CD14-positive monocyte (primary cell): ENCODE measurements around the gene SLC7A5. TPM values are rescaled to one million over a fixed set of nuclear protein-coding genes. Genes with fewer than 3 reads are reported as not detected.

Source experiments
- DNase-seq, 3 donors: peaks; one replicate each; pipeline ENCODE4 v3.0.0-alpha.2; 2011 to 2022
- H2AFZ ChIP-seq: 2 replicates; pipeline ENCODE4 v1.6.0; 2012; ENCODE audit warnings: mild to moderate bottlenecking, low read depth, low read length, inconsistent platforms; ENCODE audit not compliant: insufficient read depth, poor library complexity, severe bottlenecking
- H3K27ac ChIP-seq, 2 donors: 1 replicate in 1 of 2; 2 replicates in 1 of 2; pipeline ENCODE4 v1.5.1; 2012 to 2013; ENCODE audit warnings: low read length in 2 of 2, control low read depth in 1 of 2, inconsistent platforms in 1 of 2, low read depth in 1 of 2, mild to moderate bottlenecking in 1 of 2
- H3K27me3 ChIP-seq, 2 donors: one replicate each; pipeline versions ENCODE4 v1.6.0 to v1.6.1; 2011 to 2013; ENCODE audit warnings: low read length in 2 of 2; ENCODE audit not compliant: control insufficient read depth in 2 of 2, insufficient read depth in 2 of 2
- H3K36me3 ChIP-seq, 2 donors: replicated peaks in 1 of 2; 1 replicate in 1 of 2; 2 replicates in 1 of 2; pipeline versions ENCODE4 v1.5.1 to v1.6.1; 2012 to 2013; ENCODE audit warnings: low read length in 2 of 2, control low read depth in 1 of 2, inconsistent platforms in 1 of 2, mild to moderate bottlenecking in 1 of 2; ENCODE audit not compliant: insufficient read depth in 2 of 2, control insufficient read depth in 1 of 2
- H3K4me1 ChIP-seq, 2 donors: 1 replicate in 1 of 2; 2 replicates in 1 of 2; pipeline versions ENCODE4 v1.5.1 to v1.6.1; 2012 to 2013; ENCODE audit warnings: low read length in 2 of 2, control low read depth in 1 of 2, inconsistent platforms in 1 of 2, mild to moderate bottlenecking in 1 of 2, moderate library complexity in 1 of 2; ENCODE audit not compliant: insufficient read depth in 2 of 2, control insufficient read depth in 1 of 2
- H3K4me2 ChIP-seq: replicated peaks from 2 replicates; pipeline ENCODE3; 2012; ENCODE audit warnings: low read length, moderate library complexity, mild to moderate bottlenecking; ENCODE audit not compliant: poor library complexity, severe bottlenecking; ENCODE audit errors: extremely low read depth
- H3K4me3 ChIP-seq, 3 experiments: fragments of 200-600 bp in 1 of 3; sonication (generic) in 1 of 3; replicated peaks in 1 of 3; 1 replicate in 2 of 3; 2 replicates in 1 of 3; pipeline ENCODE4 v1.5.1; 2011 to 2013; ENCODE audit warnings: low read length in 3 of 3, mild to moderate bottlenecking in 3 of 3, control low read depth in 2 of 3, low read depth in 2 of 3, inconsistent platforms in 1 of 3, moderate library complexity in 1 of 3
- H3K79me2 ChIP-seq: 2 replicates; pipeline ENCODE4 v1.6.0; 2012; ENCODE audit warnings: mild to moderate bottlenecking, control low read depth, inconsistent platforms, low read length, moderate library complexity; ENCODE audit not compliant: insufficient read depth
- H3K9ac ChIP-seq: 2 replicates; pipeline ENCODE4 v1.6.0; 2017; ENCODE audit warnings: low read length, mild to moderate bottlenecking; ENCODE audit not compliant: insufficient read depth, poor library complexity, severe bottlenecking
- H3K9me3 ChIP-seq, 2 donors: replicated peaks in 1 of 2; 1 replicate in 1 of 2; 2 replicates in 1 of 2; pipeline versions ENCODE4 v1.5.1 to v1.6.1; 2012 to 2013; ENCODE audit warnings: low read length in 2 of 2, control low read depth in 1 of 2; ENCODE audit not compliant: control insufficient read depth in 1 of 2, insufficient read depth in 1 of 2
- H4K20me1 ChIP-seq: 2 replicates; pipeline ENCODE4 v1.6.0; 2012; ENCODE audit warnings: mild to moderate bottlenecking, low read length, control low read depth, moderate library complexity; ENCODE audit not compliant: insufficient read depth
- H3K27ac Mint-ChIP-seq, 7 donors: one replicate each; pipeline ENCODE4 v1.8.0; 2020; ENCODE audit warnings: mild to moderate bottlenecking in 7 of 7, mixed read lengths in 7 of 7, moderate library complexity in 6 of 7, inconsistent platforms in 2 of 7
- H3K27me3 Mint-ChIP-seq, 3 donors: one replicate each; pipeline ENCODE4 v1.8.0; 2021 to 2022; ENCODE audit warnings: low read depth in 3 of 3, mild to moderate bottlenecking in 3 of 3, mixed read lengths in 3 of 3, moderate library complexity in 3 of 3, inconsistent platforms in 1 of 3
- H3K36me3 Mint-ChIP-seq, 2 donors: one replicate each; pipeline ENCODE4 v1.8.0; 2020; ENCODE audit warnings: mixed read lengths in 2 of 2, inconsistent platforms in 1 of 2, mild to moderate bottlenecking in 1 of 2
- H3K4me1 Mint-ChIP-seq: one replicate; pipeline ENCODE4 v1.8.0; 2020; ENCODE audit warnings: mild to moderate bottlenecking, mixed read lengths
- H3K4me3 Mint-ChIP-seq, 2 donors: one replicate each; pipeline ENCODE4 v1.8.0; 2020; ENCODE audit warnings: mild to moderate bottlenecking in 2 of 2, mixed read lengths in 2 of 2, moderate library complexity in 1 of 2
- H3K9me3 Mint-ChIP-seq, 7 donors: one replicate each; pipeline ENCODE4 v1.8.0; 2020 to 2022; ENCODE audit warnings: mixed read lengths in 7 of 7, mild to moderate bottlenecking in 6 of 7, moderate library complexity in 6 of 7, inconsistent platforms in 2 of 7
- CTCF ChIP-seq: fragments of 200-600 bp; IDR thresholded peaks from one replicate; pipeline ENCODE4 v1.8.0; 2022; ENCODE audit warnings: antibody characterized with exemption, mild to moderate bottlenecking
- WGBS: methylation state at CpG from one replicate; pipeline ENCODE4 v1.1.5; 2013; ENCODE audit warnings: missing lambda C conversion rate; ENCODE audit not compliant: insufficient coverage; 5-methylcytosine and 5-hydroxymethylcytosine counted together
- intact Hi-C, 2 donors: fragments of 100-400 bp; cut with micrococcal nuclease; formaldehyde crosslinking; loops; one replicate each; pipeline versions ENCODE4 v1.15.0 to v1.15.1; 2023
- polyA plus RNA-seq, 3 donors: library from polyadenylated mRNA; depleted of rRNA in 1 of 3; unstranded in 2 of 3; stranded (reverse) in 1 of 3; fragments of 300-500 nt in 2 of 3; fragments of >200 nt in 1 of 3; fragmentation: Illumina TruSeq in 2 of 3; gene quantifications; 1 replicate in 2 of 3; 2 replicates in 1 of 3; pipeline ENCODE4 v1.2.3, GENCODE V29; 2012 to 2021

Gene SLC7A5
- polyA plus RNA-seq, 3 donors = 0.40 to 5.8 (median 1.1) TPM

GRCh38 chr16:87816507-87817100 is 52.7 kb downstream of the SLC7A5 start:
- 0% methylated on average over 10 of the region's 11 CpGs for WGBS
- no peak overlapping the region for H3K27ac Mint-ChIP-seq

GRCh38 chr16:87815567-87815966 is 53.7 kb downstream of the SLC7A5 start:
- Histone ChIP-seq H3K36me3 (no peaks in the 10 kb centered on the region), H3K4me1 (peaks cover 10 to 14% of the 10 kb centered on the region in 2 donors), H4K20me1 (no peaks in the 10 kb centered on the region), H3K27me3 (no peaks in the 10 kb centered on the region), H3K79me2 (no peaks in the 10 kb centered on the region), H3K4me3 (no peak overlapping the region), H3K4me2 (no peak overlapping the region), H3K9me3 (peaks cover 28 to 35% of the 10 kb centered on the region in 2 donors), H3K27ac (no peak overlapping the region), H2AFZ (no peak overlapping the region), H3K9ac (no peak overlapping the region)
- Mint-ChIP-seq H3K27me3 (peaks cover 0 to 5% (median 1%) of the 10 kb centered on the region in 3 donors), H3K27ac (no peak overlapping the region), H3K36me3 (peaks cover 2 to 12% of the 10 kb centered on the region in 2 donors), H3K9me3 (peaks cover 25 to 33% (median 30%) of the 10 kb centered on the region in 7 donors), H3K4me1 (peaks cover 16% of the 10 kb centered on the region), H3K4me3 (no peak overlapping the region)
- no peak for TF ChIP-seq CTCF
- DNase-seq = no peak
- 61% methylated on average over 5 of the region's 5 CpGs for WGBS
- intact Hi-C loops = no loop called here

More at GRCh38 chr16:87816507-87817100, 52.7 kb downstream of the SLC7A5 start:
- no peak overlapping the region for H3K9ac ChIP-seq
- Mint-ChIP-seq H3K4me1 (peaks cover 18% of the 10 kb centered on the region), H3K27me3 (peaks cover 0 to 6% (median 1%) of the 10 kb centered on the region in 3 donors), H3K9me3 (peaks cover 25 to 36% (median 30%) of the 10 kb centered on the region in 7 donors), H3K36me3 (peaks cover 2 to 12% of the 10 kb centered on the region in 2 donors), H3K4me3 (no peak overlapping the region)
- peaks cover 10 to 14% of the 10 kb centered on the region in 2 donors for H3K4me1 ChIP-seq
- H3K4me3 ChIP-seq = no peak overlapping the region
- H3K79me2 ChIP-seq = no peaks in the 10 kb centered on the region
- no peak for DNase-seq
- H3K9me3 ChIP-seq = peaks cover 28 to 35% of the 10 kb centered on the region in 2 donors
- H2AFZ ChIP-seq = peak overlapping the region; percentile 59
- H4K20me1 ChIP-seq = no peaks in the 10 kb centered on the region
- H3K36me3 ChIP-seq = no peaks in the 10 kb centered on the region
- H3K4me2 ChIP-seq = no peak overlapping the region
- intact Hi-C loops = no loop called here
- no peak for TF ChIP-seq CTCF
- no peaks in the 10 kb centered on the region for H3K27me3 ChIP-seq
- no peak overlapping the region for H3K27ac ChIP-seq
